GM12878 (cell line): ENCODE results near the gene TSEN54. TPM values are rescaled to one million over a fixed set of nuclear protein-coding genes. Genes with fewer than 3 reads are reported as not detected.

Experiments
- CEBPB ChIP-seq, 2 experiments: fragments of 150-350 bp in 1 of 2; IDR thresholded peaks; 2 replicates each; pipeline ENCODE4 v1.6.1; 2012 to 2014; ENCODE audit warnings: low read depth in 2 of 2, low read length in 2 of 2, borderline replicate concordance in 1 of 2, inconsistent platforms in 1 of 2
- CREM ChIP-seq: IDR thresholded peaks from 2 replicates; pipeline ENCODE4 v1.6.1; 2014; ENCODE audit warnings: antibody characterized with exemption, low read depth
- CTCF ChIP-seq, 3 experiments: IDR thresholded peaks in 2 of 3; conservative IDR thresholded peaks in 1 of 3; 2 replicates each; pipeline ENCODE4 v1.5.1; 2011; ENCODE audit warnings: low read depth in 3 of 3, low read length in 3 of 3, mild to moderate bottlenecking in 3 of 3, control low read depth in 2 of 3, moderate library complexity in 2 of 3, inconsistent platforms in 1 of 3, mixed read lengths in 1 of 3; ENCODE audit not compliant: control insufficient read depth in 2 of 3, insufficient read depth in 1 of 3; ENCODE audit errors: extremely low read depth in 1 of 3
- E4F1 ChIP-seq: fragments of 450-650 bp; IDR thresholded peaks from 2 replicates; pipeline ENCODE4 v1.6.1; 2018; ENCODE audit warnings: borderline replicate concordance, mild to moderate bottlenecking; ENCODE audit not compliant: partially characterized antibody
- ELK1 ChIP-seq: IDR thresholded peaks from 2 replicates; pipeline ENCODE4 v1.6.1; 2012; ENCODE audit warnings: low read depth, low read length, improper control_type of control experiment
- ESRRA ChIP-seq: IDR thresholded peaks from 2 replicates; pipeline ENCODE4 v1.6.1; 2012; ENCODE audit warnings: mild to moderate bottlenecking, low read length, improper control_type of control experiment
- HDAC6 ChIP-seq: fragments of 200-600 bp; sonication (generic); IDR thresholded peaks from one replicate; pipeline ENCODE4 v1.8.0; 2017; ENCODE audit warnings: antibody characterized with exemption; ENCODE audit not compliant: unreplicated experiment
- IKZF1 ChIP-seq: fragments of 450-650 bp; conservative IDR thresholded peaks from 2 replicates; pipeline ENCODE4 v1.6.1; 2017; ENCODE audit warnings: antibody characterized with exemption, mild to moderate bottlenecking
- MEF2A ChIP-seq: IDR thresholded peaks from 2 replicates; pipeline ENCODE4 v1.6.1; 2011; ENCODE audit warnings: low read depth, mild to moderate bottlenecking, low read length, moderate library complexity; ENCODE audit not compliant: insufficient read depth
- MTA3 ChIP-seq: IDR thresholded peaks from 2 replicates; pipeline ENCODE4 v1.6.1; 2012; ENCODE audit warnings: low read length, inconsistent platforms, borderline replicate concordance
- POLR2AphosphoS5 ChIP-seq: IDR thresholded peaks from 2 replicates; pipeline ENCODE4 v1.6.1; 2011; ENCODE audit warnings: mild to moderate bottlenecking, low read length, inconsistent platforms
- SIN3A ChIP-seq: IDR thresholded peaks from 2 replicates; pipeline ENCODE4 v1.6.1; 2012; ENCODE audit warnings: low read depth, low read length, improper control_type of control experiment
- SPI1 ChIP-seq: IDR thresholded peaks from 2 replicates; pipeline ENCODE4 v1.6.1; 2011; ENCODE audit warnings: low read depth, mild to moderate bottlenecking, low read length, moderate library complexity, borderline replicate concordance; ENCODE audit not compliant: insufficient read depth
- TARDBP ChIP-seq: IDR thresholded peaks from 2 replicates; pipeline ENCODE4 v1.6.1; 2016; ENCODE audit warnings: borderline replicate concordance
- TCF7 ChIP-seq: IDR thresholded peaks from 2 replicates; pipeline ENCODE4 v1.6.1; 2014; ENCODE audit warnings: antibody characterized with exemption, borderline replicate concordance
- USF1 ChIP-seq: IDR thresholded peaks from 2 replicates; pipeline ENCODE4 v1.6.1; 2011; ENCODE audit warnings: borderline replicate concordance, low read depth, mild to moderate bottlenecking, moderate library complexity, mixed read lengths, low read length; ENCODE audit not compliant: insufficient read depth; ENCODE audit errors: extremely low read length
- ZBTB40 ChIP-seq: fragments of 450-650 bp; IDR thresholded peaks from 2 replicates; pipeline ENCODE4 v1.6.1; 2016; ENCODE audit warnings: mild to moderate bottlenecking, moderate library complexity, borderline replicate concordance
- ZNF24 ChIP-seq: fragments of 450-650 bp; IDR thresholded peaks from 2 replicates; pipeline ENCODE4 v1.6.1; 2017; ENCODE audit warnings: antibody characterized with exemption, mild to moderate bottlenecking
- polyA plus RNA-seq, 11 experiments: library from polyadenylated mRNA; depleted of rRNA in 4 of 11; unstranded in 6 of 11; stranded (reverse) in 5 of 11; fragments of >200 nt; fragmentation: Nextera tagmentation in 4 of 11; fragmentation: Illumina TruSeq in 1 of 11; extraction: Ambion mirVana in 4 of 11; extraction: Trizol in 1 of 11; gene quantifications; 1 replicate in 1 of 11; 2 replicates in 10 of 11; pipeline versions ENCODE4 v1.2.1 to v1.2.3, GENCODE V29; 2011 to 2016; ENCODE audit warnings: inconsistent platforms in 2 of 11, missing spikeins in 2 of 11, low read depth in 1 of 11
- total RNA-seq, 4 experiments: library from RNA; depleted of rRNA in 3 of 4; stranded (reverse); fragments of >200 nt in 3 of 4; fragmentation: Illumina TruSeq in 1 of 4; extraction: Trizol in 1 of 4; gene quantifications; 2 replicates each; pipeline versions ENCODE4 v1.2.1 to v1.2.3, GENCODE V29; 2013 to 2021

The TSEN54 gene
- total and polyA plus RNA-seq, 10 of the 15 experiments (the other 5 are each of a cell fraction or from before 2014, with no cell fraction given) = 7.1 to 48.0 (median 41.1) TPM

- TF ChIP-seq CEBPB (IDR thresholded peaks at IDR 0.05; ENCODE audit: borderline replicate concordance in 1 of 2, low read depth in 2 of 2, low read length in 2 of 2) (no peak), IKZF1 (no peak), HDAC6 (no peak), SIN3A (no peak), TCF7 (no peak), POLR2AphosphoS5 (no peak), ELK1 (no peak), MEF2A (no peak), CTCF (IDR thresholded peaks at IDR 0.05 in 2 of 3, conservative IDR thresholded peaks at IDR 0.05 in 1 of 3; ENCODE audit: control insufficient read depth in 2 of 3, extremely low read depth in 1 of 3, insufficient read depth in 1 of 3, low read depth in 3 of 3, low read length in 3 of 3) (peak; percentile 68 to 78 (median 76)), ZNF24 (no peak), USF1 (no peak), TARDBP (no peak), MTA3 (no peak), E4F1 (no peak), SPI1 (peak; percentile 46; the same call in 1 of the 2 replicates), CREM (no peak), ZBTB40 (no peak), ESRRA (no peak)
These were observed 11.8 kb upstream of the TSEN54 start (continued) for GRCh38 chr17:75504347-75505151.
